Measurements from ENCODE around the gene NOX5. TPM values are rescaled to one million over a fixed set of nuclear protein-coding genes. Genes with fewer than 3 reads are reported as not detected.

The NOX5 gene
- total and polyA plus RNA-seq, 10 of the 15 experiments (the other 5 are each of a cell fraction or from before 2014, with no cell fraction given) = not detected

DNA sequence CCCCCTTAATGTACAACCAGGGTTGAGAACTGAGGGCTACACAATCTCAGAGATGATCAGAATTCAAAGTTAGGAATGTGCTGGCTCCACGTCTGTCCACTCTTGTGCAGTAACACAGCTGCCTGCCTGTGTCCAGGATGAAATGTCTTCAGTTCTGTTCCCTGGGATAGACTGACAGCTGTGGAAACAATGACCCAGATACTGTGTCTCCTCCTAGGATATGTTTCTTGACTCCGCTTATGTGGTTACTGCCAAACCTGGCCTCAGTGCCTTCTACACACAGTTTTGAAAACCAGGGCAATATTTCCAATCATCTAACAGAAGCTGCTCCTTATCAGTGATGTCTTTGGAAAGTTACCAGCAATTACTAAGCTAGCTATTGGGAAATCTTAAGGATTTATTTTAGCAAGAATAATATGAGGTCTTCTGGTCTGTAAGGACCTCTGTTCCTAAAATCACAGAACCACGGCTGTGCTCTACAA, 67.6 kb downstream of the NOX5 start (continued):
- TF ChIP-seq, protein P1, sequence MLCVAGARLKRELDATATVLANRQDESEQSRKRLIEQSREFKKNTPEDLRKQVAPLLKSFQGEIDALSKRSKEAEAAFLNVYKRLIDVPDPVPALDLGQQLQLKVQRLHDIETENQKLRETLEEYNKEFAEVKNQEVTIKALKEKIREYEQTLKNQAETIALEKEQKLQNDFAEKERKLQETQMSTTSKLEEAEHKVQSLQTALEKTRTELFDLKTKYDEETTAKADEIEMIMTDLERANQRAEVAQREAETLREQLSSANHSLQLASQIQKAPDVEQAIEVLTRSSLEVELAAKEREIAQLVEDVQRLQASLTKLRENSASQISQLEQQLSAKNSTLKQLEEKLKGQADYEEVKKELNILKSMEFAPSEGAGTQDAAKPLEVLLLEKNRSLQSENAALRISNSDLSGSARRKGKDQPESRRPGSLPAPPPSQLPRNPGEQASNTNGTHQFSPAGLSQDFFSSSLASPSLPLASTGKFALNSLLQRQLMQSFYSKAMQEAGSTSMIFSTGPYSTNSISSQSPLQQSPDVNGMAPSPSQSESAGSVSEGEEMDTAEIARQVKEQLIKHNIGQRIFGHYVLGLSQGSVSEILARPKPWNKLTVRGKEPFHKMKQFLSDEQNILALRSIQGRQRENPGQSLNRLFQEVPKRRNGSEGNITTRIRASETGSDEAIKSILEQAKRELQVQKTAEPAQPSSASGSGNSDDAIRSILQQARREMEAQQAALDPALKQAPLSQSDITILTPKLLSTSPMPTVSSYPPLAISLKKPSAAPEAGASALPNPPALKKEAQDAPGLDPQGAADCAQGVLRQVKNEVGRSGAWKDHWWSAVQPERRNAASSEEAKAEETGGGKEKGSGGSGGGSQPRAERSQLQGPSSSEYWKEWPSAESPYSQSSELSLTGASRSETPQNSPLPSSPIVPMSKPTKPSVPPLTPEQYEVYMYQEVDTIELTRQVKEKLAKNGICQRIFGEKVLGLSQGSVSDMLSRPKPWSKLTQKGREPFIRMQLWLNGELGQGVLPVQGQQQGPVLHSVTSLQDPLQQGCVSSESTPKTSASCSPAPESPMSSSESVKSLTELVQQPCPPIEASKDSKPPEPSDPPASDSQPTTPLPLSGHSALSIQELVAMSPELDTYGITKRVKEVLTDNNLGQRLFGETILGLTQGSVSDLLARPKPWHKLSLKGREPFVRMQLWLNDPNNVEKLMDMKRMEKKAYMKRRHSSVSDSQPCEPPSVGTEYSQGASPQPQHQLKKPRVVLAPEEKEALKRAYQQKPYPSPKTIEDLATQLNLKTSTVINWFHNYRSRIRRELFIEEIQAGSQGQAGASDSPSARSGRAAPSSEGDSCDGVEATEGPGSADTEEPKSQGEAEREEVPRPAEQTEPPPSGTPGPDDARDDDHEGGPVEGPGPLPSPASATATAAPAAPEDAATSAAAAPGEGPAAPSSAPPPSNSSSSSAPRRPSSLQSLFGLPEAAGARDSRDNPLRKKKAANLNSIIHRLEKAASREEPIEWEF (IDR thresholded peaks at IDR 0.05; ENCODE audit: insufficient replicate concordance, low read depth, low read length) = no peak
- TF ChIP-seq, protein P2, sequence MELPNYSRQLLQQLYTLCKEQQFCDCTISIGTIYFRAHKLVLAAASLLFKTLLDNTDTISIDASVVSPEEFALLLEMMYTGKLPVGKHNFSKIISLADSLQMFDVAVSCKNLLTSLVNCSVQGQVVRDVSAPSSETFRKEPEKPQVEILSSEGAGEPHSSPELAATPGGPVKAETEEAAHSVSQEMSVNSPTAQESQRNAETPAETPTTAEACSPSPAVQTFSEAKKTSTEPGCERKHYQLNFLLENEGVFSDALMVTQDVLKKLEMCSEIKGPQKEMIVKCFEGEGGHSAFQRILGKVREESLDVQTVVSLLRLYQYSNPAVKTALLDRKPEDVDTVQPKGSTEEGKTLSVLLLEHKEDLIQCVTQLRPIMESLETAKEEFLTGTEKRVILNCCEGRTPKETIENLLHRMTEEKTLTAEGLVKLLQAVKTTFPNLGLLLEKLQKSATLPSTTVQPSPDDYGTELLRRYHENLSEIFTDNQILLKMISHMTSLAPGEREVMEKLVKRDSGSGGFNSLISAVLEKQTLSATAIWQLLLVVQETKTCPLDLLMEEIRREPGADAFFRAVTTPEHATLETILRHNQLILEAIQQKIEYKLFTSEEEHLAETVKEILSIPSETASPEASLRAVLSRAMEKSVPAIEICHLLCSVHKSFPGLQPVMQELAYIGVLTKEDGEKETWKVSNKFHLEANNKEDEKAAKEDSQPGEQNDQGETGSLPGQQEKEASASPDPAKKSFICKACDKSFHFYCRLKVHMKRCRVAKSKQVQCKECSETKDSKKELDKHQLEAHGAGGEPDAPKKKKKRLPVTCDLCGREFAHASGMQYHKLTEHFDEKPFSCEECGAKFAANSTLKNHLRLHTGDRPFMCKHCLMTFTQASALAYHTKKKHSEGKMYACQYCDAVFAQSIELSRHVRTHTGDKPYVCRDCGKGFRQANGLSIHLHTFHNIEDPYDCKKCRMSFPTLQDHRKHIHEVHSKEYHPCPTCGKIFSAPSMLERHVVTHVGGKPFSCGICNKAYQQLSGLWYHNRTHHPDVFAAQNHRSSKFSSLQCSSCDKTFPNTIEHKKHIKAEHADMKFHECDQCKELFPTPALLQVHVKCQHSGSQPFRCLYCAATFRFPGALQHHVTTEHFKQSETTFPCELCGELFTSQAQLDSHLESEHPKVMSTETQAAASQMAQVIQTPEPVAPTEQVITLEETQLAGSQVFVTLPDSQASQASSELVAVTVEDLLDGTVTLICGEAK (IDR thresholded peaks at IDR 0.05; ENCODE audit: borderline replicate concordance) = no peak
